Mesendoderm (in vitro differentiated cells): ENCODE data around the gene NODAL.

ENCODE experiments used
- DNase-seq: peaks from one replicate; pipeline ENCODE4 v3.0.0; 2013
- H2AK5ac ChIP-seq: 2 replicates; pipeline ENCODE4 v1.6.1; 2013; ENCODE audit warnings: low read length, inconsistent platforms
- H2BK120ac ChIP-seq: 2 replicates; pipeline ENCODE4 v1.6.1; 2013; ENCODE audit warnings: low read depth, mild to moderate bottlenecking, low read length, moderate library complexity, mixed read lengths
- H2BK15ac ChIP-seq: replicated peaks from 2 replicates; pipeline ENCODE4 v1.6.1; 2013; ENCODE audit warnings: low read depth, mild to moderate bottlenecking, moderate library complexity
- H2BK5ac ChIP-seq: 2 replicates; pipeline ENCODE4 v1.6.1; 2013; ENCODE audit warnings: low read length, inconsistent platforms
- H3K18ac ChIP-seq: 2 replicates; pipeline ENCODE4 v1.6.1; 2013; ENCODE audit warnings: mild to moderate bottlenecking, low read length, mixed read lengths
- H3K23ac ChIP-seq: one replicate; pipeline ENCODE4 v1.6.1; 2013; ENCODE audit warnings: low read length
- H3K27ac ChIP-seq: 2 replicates; pipeline ENCODE4 v1.5.1; 2013; ENCODE audit warnings: low read depth, mild to moderate bottlenecking, inconsistent platforms, low read length, moderate library complexity
- H3K27me3 ChIP-seq: 2 replicates; pipeline ENCODE4 v1.6.1; 2013; ENCODE audit warnings: low read length, control low read depth, mild to moderate bottlenecking, inconsistent platforms; ENCODE audit not compliant: insufficient read depth, poor library complexity
- H3K36me3 ChIP-seq: 2 replicates; pipeline ENCODE4 v1.6.1; 2013; ENCODE audit warnings: low read length, inconsistent platforms; ENCODE audit not compliant: control insufficient read depth, insufficient read depth
- H3K4ac ChIP-seq: one replicate; pipeline ENCODE4 v1.6.1; 2013; ENCODE audit warnings: low read depth, mild to moderate bottlenecking, low read length, moderate library complexity
- H3K4me1 ChIP-seq: 2 replicates; pipeline ENCODE4 v1.6.1; 2013; ENCODE audit warnings: low read depth, low read length, inconsistent platforms; ENCODE audit not compliant: control insufficient read depth
- H3K4me2 ChIP-seq: 2 replicates; pipeline ENCODE4 v1.6.1; 2013; ENCODE audit warnings: low read length
- H3K4me3 ChIP-seq: 2 replicates; pipeline ENCODE4 v1.5.1; 2013; ENCODE audit warnings: mild to moderate bottlenecking, low read length
- H3K56ac ChIP-seq: one replicate; pipeline ENCODE4 v1.6.1; 2013; ENCODE audit warnings: low read length
- H3K79me1 ChIP-seq: 2 replicates; pipeline ENCODE4 v1.6.1; 2013; ENCODE audit warnings: low read length, inconsistent platforms
- H3K79me2 ChIP-seq: 2 replicates; pipeline ENCODE4 v1.6.1; 2013; ENCODE audit warnings: mild to moderate bottlenecking, low read length; ENCODE audit not compliant: control insufficient read depth, insufficient read depth
- H3K9ac ChIP-seq: 2 replicates; pipeline ENCODE4 v1.6.1; 2013; ENCODE audit warnings: low read length, inconsistent platforms
- H4K5ac ChIP-seq: one replicate; pipeline ENCODE4 v1.6.1; 2013; ENCODE audit warnings: low read length
- H4K8ac ChIP-seq: one replicate; pipeline ENCODE4 v1.6.1; 2013; ENCODE audit warnings: low read depth, mild to moderate bottlenecking, control low read depth, low read length, moderate library complexity
- WGBS: extraction: QIAGEN DNeasy Blood & Tissue Kit; methylation state at CpG from one replicate; pipeline ENCODE4 v1.1.7; 2013; ENCODE audit warnings: low lambda C conversion rate, missing lambda C conversion rate; ENCODE audit not compliant: insufficient coverage; ENCODE audit errors: extremely low coverage; 5-methylcytosine and 5-hydroxymethylcytosine counted together

The NODAL gene

GRCh38 chr10:70456164-70456563 lies 14.7 kb upstream of the NODAL start:
- Histone ChIP-seq H3K27me3 (no peaks in the 10 kb centered on the region), H3K23ac (peak overlapping the region; percentile 3), H3K4ac (peak overlapping the region; percentile 56), H3K9ac (peak overlapping the region; percentile 30), H2BK15ac (no peak overlapping the region), H3K4me2 (no peak overlapping the region), H4K5ac (no peak overlapping the region), H3K18ac (peak overlapping the region; percentile 51), H3K79me2 (no peaks in the 10 kb centered on the region), H3K36me3 (no peaks in the 10 kb centered on the region), H3K27ac (peak overlapping the region; percentile 72), H3K79me1 (no peaks in the 10 kb centered on the region), H2BK5ac (peak overlapping the region; percentile 14), H3K56ac (peak overlapping the region; percentile 82), H2BK120ac (peak overlapping the region; percentile 18), H2AK5ac (peak overlapping the region; percentile 17), H4K8ac (no peak overlapping the region), H3K4me1 (peaks cover 16% of the 10 kb centered on the region), H3K4me3 (no peak overlapping the region)
- DNase-seq = peak; percentile 78
- WGBS = no CpG with 5 or more reads among the region's 8 CpGs

GRCh38 chr10:70455213-70455630 lies 13.7 kb upstream of the NODAL start:
- H3K79me2 ChIP-seq = no peaks in the 10 kb centered on the region
- H3K27ac ChIP-seq = peak overlapping the region; percentile 39
- peak; percentile 99 for DNase-seq
- peak overlapping the region; percentile 44 for H3K56ac ChIP-seq
- H2BK5ac ChIP-seq = no peak overlapping the region
- H3K4me3 ChIP-seq = no peak overlapping the region
- no CpG with 5 or more reads among the region's 6 CpGs for WGBS
- H3K4me1 ChIP-seq = peaks cover 18% of the 10 kb centered on the region
- no peaks in the 10 kb centered on the region for H3K79me1 ChIP-seq
- no peaks in the 10 kb centered on the region for H3K36me3 ChIP-seq
- H2AK5ac ChIP-seq = no peak overlapping the region
- peak overlapping the region; percentile 32 for H3K18ac ChIP-seq
- H3K4ac ChIP-seq = no peak overlapping the region
- no peaks in the 10 kb centered on the region for H3K27me3 ChIP-seq
- H2BK15ac ChIP-seq = no peak overlapping the region
- no peak overlapping the region for H3K4me2 ChIP-seq
- H3K9ac ChIP-seq = no peak overlapping the region
- H4K5ac ChIP-seq = no peak overlapping the region
- no peak overlapping the region for H4K8ac ChIP-seq
- no peak overlapping the region for H2BK120ac ChIP-seq
- H3K23ac ChIP-seq = no peak overlapping the region

- Histone ChIP-seq H3K79me1 (no peaks in the 10 kb centered on the region), H4K8ac (no peak overlapping the region), H3K4me2 (no peak overlapping the region), H2BK15ac (no peak overlapping the region), H3K56ac (no peak overlapping the region), H2AK5ac (no peak overlapping the region), H2BK120ac (no peak overlapping the region), H3K4me3 (no peak overlapping the region), H4K5ac (no peak overlapping the region), H2BK5ac (no peak overlapping the region), H3K23ac (no peak overlapping the region), H3K9ac (no peak overlapping the region), H3K79me2 (no peaks in the 10 kb centered on the region), H3K18ac (no peak overlapping the region), H3K27ac (no peak overlapping the region), H3K4me1 (peaks cover 9% of the 10 kb centered on the region), H3K4ac (no peak overlapping the region), H3K27me3 (no peaks in the 10 kb centered on the region), H3K36me3 (no peaks in the 10 kb centered on the region)
- no peak for DNase-seq
- WGBS = no CpG with 5 or more reads among the region's 2 CpGs
Observed at GRCh38 chr10:70448236-70448635, 6.8 kb upstream of the NODAL start.

- no CpG with 5 or more reads among the region's 8 CpGs for WGBS
- peaks cover 5% of the 10 kb centered on the region for H3K79me2 ChIP-seq
Observed at GRCh38 chr10:70445718-70446657, 4.5 kb upstream of the NODAL start.

GRCh38 chr10:70444744-70445143 lies 3.3 kb upstream of the NODAL start:
- H3K9ac ChIP-seq = no peak overlapping the region
- no peak overlapping the region for H3K4me3 ChIP-seq
- H3K4me2 ChIP-seq = no peak overlapping the region
- H2AK5ac ChIP-seq = peak overlapping the region; percentile 96
- H3K23ac ChIP-seq = no peak overlapping the region
- H2BK120ac ChIP-seq = no peak overlapping the region
- peak overlapping the region; percentile 27 for H2BK5ac ChIP-seq
- H3K79me2 ChIP-seq = peaks cover 16% of the 10 kb centered on the region
- no peak overlapping the region for H3K18ac ChIP-seq
- H4K8ac ChIP-seq = no peak overlapping the region
- H3K36me3 ChIP-seq = no peaks in the 10 kb centered on the region
- no peak for DNase-seq
- no peak overlapping the region for H3K27ac ChIP-seq
- H3K56ac ChIP-seq = peak overlapping the region; percentile 63
- WGBS = no CpG with 5 or more reads among the region's 4 CpGs
- peaks cover 8% of the 10 kb centered on the region for H3K4me1 ChIP-seq
- H4K5ac ChIP-seq = no peak overlapping the region
- no peaks in the 10 kb centered on the region for H3K79me1 ChIP-seq
- H2BK15ac ChIP-seq = no peak overlapping the region
- H3K4ac ChIP-seq = no peak overlapping the region
- no peaks in the 10 kb centered on the region for H3K27me3 ChIP-seq

More at GRCh38 chr10:70445718-70446657, 4.5 kb upstream of the NODAL start:
- Histone ChIP-seq H3K56ac (peak overlapping the region; percentile 17), H3K4me1 (peaks cover 9% of the 10 kb centered on the region), H3K4me3 (no peak overlapping the region), H3K27ac (peak overlapping the region; percentile 20), H3K4ac (no peak overlapping the region), H2BK120ac (no peak overlapping the region), H3K23ac (no peak overlapping the region), H3K79me1 (no peaks in the 10 kb centered on the region), H2AK5ac (no peak overlapping the region), H3K18ac (peak overlapping the region; percentile 13), H3K9ac (no peak overlapping the region), H2BK5ac (no peak overlapping the region), H4K8ac (no peak overlapping the region), H3K27me3 (no peaks in the 10 kb centered on the region), H3K36me3 (no peaks in the 10 kb centered on the region), H3K4me2 (no peak overlapping the region), H4K5ac (no peak overlapping the region), H2BK15ac (no peak overlapping the region)
- peak; percentile 93 for DNase-seq
